Measurements from ENCODE around the gene MYO1E. TPM values are rescaled to one million over a fixed set of nuclear protein-coding genes. Genes with fewer than 3 reads are reported as not detected.

MYO1E gene
- total and polyA plus RNA-seq, 7 donors = 20.6 to 92.2 (median 32.1) TPM

DNA sequence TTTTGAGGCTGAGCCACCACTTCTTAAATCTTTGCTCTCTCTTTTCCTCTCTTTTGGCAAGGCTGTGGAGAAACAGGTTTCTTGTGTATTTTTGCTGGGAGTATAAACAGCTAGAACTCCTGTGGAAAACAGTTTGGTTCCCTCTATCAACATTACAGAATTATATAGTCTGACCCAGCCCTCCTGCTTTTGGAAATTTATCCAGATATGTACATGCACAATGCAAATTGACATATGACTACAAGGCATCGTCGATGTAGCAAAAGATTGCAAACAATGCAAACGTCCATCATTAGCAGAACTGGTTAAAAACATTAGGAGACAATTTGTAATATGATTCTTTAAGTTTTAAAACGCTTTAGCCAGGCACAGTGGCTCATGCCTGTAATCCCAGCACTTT, 12.5 kb upstream of the MYO1E start:
- Histone ChIP-seq H3K4me3 (no peak overlapping the region), H3K4me1 (no peaks in the 10 kb centered on the region), H3K9me3 (no peaks in the 10 kb centered on the region), H3K27me3 (no peaks in the 10 kb centered on the region), H3K27ac (no peak overlapping the region), H3K36me3 (peaks cover 0 to 13% (median 0%) of the 10 kb centered on the region in 4 donors)
- DNase-seq = no peak
- intact Hi-C loops (cut with DNase I) = no loop called here
- TF ChIP-seq EP300 (IDR thresholded peaks at IDR 0.05) (no peak), POLR2A (IDR thresholded peaks at IDR 0.05) (no peak), POLR2AphosphoS5 (IDR thresholded peaks at IDR 0.05) (no peak), CTCF (IDR thresholded peaks at IDR 0.05) (no peak)
- WGBS, 2 donors = 89 to 90% methylated on average over 4 of the region's 4 CpGs

- Histone ChIP-seq H3K27ac (no peak overlapping the region), H3K36me3 (peaks cover 0 to 13% (median 0%) of the 10 kb centered on the region in 4 donors), H3K4me3 (no peak overlapping the region), H3K4me1 (no peaks in the 10 kb centered on the region), H3K9me3 (no peaks in the 10 kb centered on the region), H3K27me3 (no peaks in the 10 kb centered on the region)
- no peak for DNase-seq
- TF ChIP-seq EP300 (IDR thresholded peaks at IDR 0.05) (no peak), POLR2A (IDR thresholded peaks at IDR 0.05) (no peak), CTCF (IDR thresholded peaks at IDR 0.05) (no peak), POLR2AphosphoS5 (IDR thresholded peaks at IDR 0.05) (no peak)
- WGBS, 2 donors = 75 to 91% methylated on average over 3 of the region's 3 CpGs
- intact Hi-C loops (cut with DNase I) = no loop called here
Observed at GRCh38 chr15:59384507-59384906, 11.8 kb upstream of the MYO1E start.

- 48 to 70% methylated on average over 7 of the region's 7 CpGs for WGBS, 2 donors
- no peak for DNase-seq
- no peak for TF ChIP-seq POLR2AphosphoS5 (IDR thresholded peaks at IDR 0.05)
- no peak for TF ChIP-seq POLR2A (IDR thresholded peaks at IDR 0.05)
- no peak for TF ChIP-seq CTCF (IDR thresholded peaks at IDR 0.05)
- TF ChIP-seq EP300 (IDR thresholded peaks at IDR 0.05) = no peak
Observed at GRCh38 chr15:59380902-59381610, 8.4 kb upstream of the MYO1E start.

GRCh38 chr15:59379531-59379930, 6.9 kb upstream of the MYO1E start:
- H3K4me3 ChIP-seq = no peak overlapping the region
- no peaks in the 10 kb centered on the region for H3K9me3 ChIP-seq
- peaks cover 0 to 13% (median 0%) of the 10 kb centered on the region in 4 donors for H3K36me3 ChIP-seq
- DNase-seq = no peak
- intact Hi-C loops (cut with DNase I) = loop anchor here (10.0 kb wide), 1 partner anchor 605 kb away; the partner anchor contains the start of gene MINDY2
- no peak overlapping the region for H3K27ac ChIP-seq
- 55 to 86% methylated on average over 1 of the region's 1 CpG for WGBS, 2 donors
- no peaks in the 10 kb centered on the region for H3K27me3 ChIP-seq
- peaks cover 0 to 5% (median 0%) of the 10 kb centered on the region in 4 donors for H3K4me1 ChIP-seq
- TF ChIP-seq EP300 (IDR thresholded peaks at IDR 0.05) = no peak
- no peak for TF ChIP-seq CTCF (IDR thresholded peaks at IDR 0.05)

More at GRCh38 chr15:59380902-59381610, 8.4 kb upstream of the MYO1E start:
- Histone ChIP-seq H3K9me3 (no peaks in the 10 kb centered on the region), H3K4me1 (no peaks in the 10 kb centered on the region), H3K36me3 (peaks cover 0 to 13% (median 0%) of the 10 kb centered on the region in 4 donors), H3K27me3 (no peaks in the 10 kb centered on the region), H3K27ac (no peak overlapping the region), H3K4me3 (no peak overlapping the region)
- intact Hi-C loops (cut with DNase I) = no loop called here

Data from sigmoid colon (tissue), 7 donors.